ENCODE results near the gene LUC7L3. TPM values are rescaled to one million over a fixed set of nuclear protein-coding genes. Genes with fewer than 3 reads are reported as not detected.

LUC7L3 gene
- total and polyA plus RNA-seq, 2 donors (not counting 1 experiment from before 2014, with no cell fraction given): 42.9 to 311 TPM

DNA sequence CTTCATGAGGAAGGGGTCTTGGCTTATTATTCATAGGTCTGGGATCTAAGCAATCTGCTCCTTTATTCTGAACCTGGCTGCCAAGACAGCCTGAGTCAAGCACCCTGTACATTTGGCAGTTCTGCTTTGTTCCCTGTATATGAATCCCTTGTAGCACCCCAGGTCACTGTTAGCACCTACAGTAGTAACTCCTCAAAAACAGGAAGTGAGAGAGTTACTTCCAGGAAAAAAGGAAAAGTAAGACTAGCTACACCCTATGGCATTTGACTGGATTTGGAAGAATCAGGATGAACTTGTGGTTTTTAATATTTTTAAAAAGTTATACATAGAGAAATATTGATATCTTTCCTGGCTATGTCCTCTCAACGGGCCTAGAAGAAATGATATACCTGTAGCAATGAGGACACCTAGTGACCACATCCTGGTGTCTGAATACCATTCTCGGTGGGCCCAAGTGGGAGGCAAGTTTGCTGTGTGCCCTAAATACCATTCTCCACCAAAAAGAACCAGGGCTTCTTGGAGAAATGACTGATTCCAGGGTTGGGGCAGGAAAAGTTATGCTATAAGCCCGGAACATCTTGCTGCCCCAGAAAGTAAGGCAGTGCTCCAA, 21.6 kb upstream of the LUC7L3 start:
- TF ChIP-seq, protein P1, sequence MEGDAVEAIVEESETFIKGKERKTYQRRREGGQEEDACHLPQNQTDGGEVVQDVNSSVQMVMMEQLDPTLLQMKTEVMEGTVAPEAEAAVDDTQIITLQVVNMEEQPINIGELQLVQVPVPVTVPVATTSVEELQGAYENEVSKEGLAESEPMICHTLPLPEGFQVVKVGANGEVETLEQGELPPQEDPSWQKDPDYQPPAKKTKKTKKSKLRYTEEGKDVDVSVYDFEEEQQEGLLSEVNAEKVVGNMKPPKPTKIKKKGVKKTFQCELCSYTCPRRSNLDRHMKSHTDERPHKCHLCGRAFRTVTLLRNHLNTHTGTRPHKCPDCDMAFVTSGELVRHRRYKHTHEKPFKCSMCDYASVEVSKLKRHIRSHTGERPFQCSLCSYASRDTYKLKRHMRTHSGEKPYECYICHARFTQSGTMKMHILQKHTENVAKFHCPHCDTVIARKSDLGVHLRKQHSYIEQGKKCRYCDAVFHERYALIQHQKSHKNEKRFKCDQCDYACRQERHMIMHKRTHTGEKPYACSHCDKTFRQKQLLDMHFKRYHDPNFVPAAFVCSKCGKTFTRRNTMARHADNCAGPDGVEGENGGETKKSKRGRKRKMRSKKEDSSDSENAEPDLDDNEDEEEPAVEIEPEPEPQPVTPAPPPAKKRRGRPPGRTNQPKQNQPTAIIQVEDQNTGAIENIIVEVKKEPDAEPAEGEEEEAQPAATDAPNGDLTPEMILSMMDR (IDR thresholded peaks at IDR 0.05): no peak
- no peak for TF ChIP-seq EZH2 (IDR thresholded peaks at IDR 0.05; ENCODE audit: borderline replicate concordance, insufficient read depth, low read depth, low read length, poor library complexity, severe bottlenecking)
- Mint-ChIP-seq H3K27me3 (no peaks in the 10 kb centered on the region), H3K27ac (no peak overlapping the region)

GRCh38 chr17:50699410-50699809, 20.0 kb upstream of the LUC7L3 start:
- no peak for ATAC-seq (ENCODE audit: low read depth)
- 98% methylated on average over 7 of the region's 7 CpGs for WGBS (ENCODE audit: insufficient coverage)
- peaks cover 19% of the 10 kb centered on the region for H3K4me1 Mint-ChIP-seq
- Histone ChIP-seq H3K4me3 (ENCODE audit: control extremely low read depth in 1 of 5, extremely low read depth in 1 of 5, insufficient read depth in 1 of 5, low read depth in 2 of 5, low read length in 4 of 5) (no peak overlapping the region), H3K4me1 (ENCODE audit: control insufficient read depth in 2 of 2, insufficient read depth in 2 of 2, low read length in 2 of 2) (peaks cover 0 to 7% of the 10 kb centered on the region in 2 donors), H3K9ac (ENCODE audit: low read length) (no peak overlapping the region), H3K27me3 (replicated peaks in 1 of 4; ENCODE audit: control extremely low read depth in 1 of 4, control insufficient read depth in 3 of 4, insufficient read depth in 4 of 4, low read length in 3 of 4) (no peaks in the 10 kb centered on the region), H2AFZ (ENCODE audit: insufficient read depth, low read depth, low read length, poor library complexity, severe bottlenecking) (no peak overlapping the region), H3K9me3 (ENCODE audit: control extremely low read depth in 1 of 3, control insufficient read depth in 2 of 3, insufficient read depth in 1 of 3, low read length in 2 of 3) (no peaks in the 10 kb centered on the region), H3K79me2 (ENCODE audit: control insufficient read depth, insufficient read depth, low read length) (peaks cover 13% of the 10 kb centered on the region), H3K4me2 (replicated peaks; ENCODE audit: low read depth, low read length, poor library complexity, severe bottlenecking) (no peak overlapping the region), H3K36me3 (replicated peaks in 1 of 2; ENCODE audit: control extremely low read depth in 1 of 2, control insufficient read depth in 1 of 2, extremely low read depth in 1 of 2, insufficient read depth in 2 of 2, low read length in 1 of 2) (peaks cover 4 to 62% of the 10 kb centered on the region in 2 experiments), H3K27ac (ENCODE audit: low read length in 2 of 2) (no peak overlapping the region), H4K20me1 (ENCODE audit: control insufficient read depth, insufficient read depth, low read length, poor library complexity, severe bottlenecking) (peaks cover 8% of the 10 kb centered on the region)
- no peak overlapping the region for H3K27ac Mint-ChIP-seq
- CTCF ChIA-PET: no interaction called here
- H3K9me3 Mint-ChIP-seq (ENCODE audit: insufficient read depth): no peaks in the 10 kb centered on the region
- H3K4me3 Mint-ChIP-seq: no peak overlapping the region
- intact Hi-C loops (cut with micrococcal nuclease): loop anchor here (5.0 kb wide), 1 partner anchor 217 kb away; no protein-coding TSS in a partner anchor
- TF ChIP-seq, protein P1 (IDR thresholded peaks at IDR 0.05): no peak
- no peak for TF ChIP-seq EZH2 (IDR thresholded peaks at IDR 0.05; ENCODE audit: borderline replicate concordance, insufficient read depth, low read depth, low read length, poor library complexity, severe bottlenecking)
- no peak for DNase-seq
- POLR2A ChIA-PET: no interaction called here
- H3K27me3 Mint-ChIP-seq: no peaks in the 10 kb centered on the region

More for the DNA sequence above, 21.6 kb upstream of the LUC7L3 start:
- H3K79me2 ChIP-seq (ENCODE audit: control insufficient read depth, insufficient read depth, low read length): no peaks in the 10 kb centered on the region
- intact Hi-C loops (cut with micrococcal nuclease): loop anchor here (5.0 kb wide), 1 partner anchor 215 kb away; no protein-coding TSS in a partner anchor
- DNase-seq: no peak
- ATAC-seq (ENCODE audit: low read depth): no peak
- H4K20me1 ChIP-seq (ENCODE audit: control insufficient read depth, insufficient read depth, low read length, poor library complexity, severe bottlenecking): no peaks in the 10 kb centered on the region
- H3K9me3 ChIP-seq (ENCODE audit: control extremely low read depth in 1 of 3, control insufficient read depth in 2 of 3, insufficient read depth in 1 of 3, low read length in 2 of 3): no peaks in the 10 kb centered on the region
- Mint-ChIP-seq H3K9me3 (ENCODE audit: insufficient read depth) (no peaks in the 10 kb centered on the region), H3K4me3 (no peak overlapping the region), H3K4me1 (peaks cover 9% of the 10 kb centered on the region)
- no peak overlapping the region for H3K27ac ChIP-seq (ENCODE audit: low read length in 2 of 2)
- no peak overlapping the region for H2AFZ ChIP-seq (ENCODE audit: insufficient read depth, low read depth, low read length, poor library complexity, severe bottlenecking)
- H3K4me2 ChIP-seq (replicated peaks; ENCODE audit: low read depth, low read length, poor library complexity, severe bottlenecking): no peak overlapping the region
- ChIA-PET CTCF (interaction anchor here (0.6 to 2.3 kb wide), 4 partner anchors 22 to 1361 kb away, joined by 3 to 7 read pairs (median 4); partner anchors contain the start of gene LUC7L3), POLR2A (no interaction called here)
- H3K4me1 ChIP-seq (ENCODE audit: control insufficient read depth in 2 of 2, insufficient read depth in 2 of 2, low read length in 2 of 2): no peaks in the 10 kb centered on the region
- no peaks in the 10 kb centered on the region for H3K27me3 ChIP-seq (replicated peaks in 1 of 4; ENCODE audit: control extremely low read depth in 1 of 4, control insufficient read depth in 3 of 4, insufficient read depth in 4 of 4, low read length in 3 of 4)
- H3K4me3 ChIP-seq (ENCODE audit: control extremely low read depth in 1 of 5, extremely low read depth in 1 of 5, insufficient read depth in 1 of 5, low read depth in 2 of 5, low read length in 4 of 5): no peak overlapping the region
- WGBS (ENCODE audit: insufficient coverage): 83% methylated on average over 1 of the region's 3 CpGs
- peaks cover 4 to 70% of the 10 kb centered on the region in 2 experiments for H3K36me3 ChIP-seq (replicated peaks in 1 of 2; ENCODE audit: control extremely low read depth in 1 of 2, control insufficient read depth in 1 of 2, extremely low read depth in 1 of 2, insufficient read depth in 2 of 2, low read length in 1 of 2)
- no peak overlapping the region for H3K9ac ChIP-seq (ENCODE audit: low read length)

Measured in B cell (primary cell).